Esophagus muscularis mucosa (tissue), 4 donors: ENCODE measurements around the gene IKZF3. TPM values are rescaled to one million over a fixed set of nuclear protein-coding genes. Genes with fewer than 3 reads are reported as not detected.

Experiments used
- DNase-seq: peaks from one replicate; pipeline ENCODE4 v3.0.0-alpha.2; 2017; ENCODE audit errors: extremely low spot score
- H3K27ac ChIP-seq, 4 donors: fragments of 200-600 bp; sonication (generic); replicated peaks in 1 of 4; 1 replicate in 3 of 4; 2 replicates in 1 of 4; pipeline ENCODE4 v1.5.1; 2016 to 2019; ENCODE audit warnings: mild to moderate bottlenecking in 1 of 4
- H3K27me3 ChIP-seq, 4 donors: fragments of 200-600 bp; sonication (generic); one replicate each; pipeline versions ENCODE4 v1.5.1 to v1.6.0; 2016 to 2019
- H3K36me3 ChIP-seq, 4 donors: fragments of 200-600 bp; sonication (generic); one replicate each; pipeline ENCODE4 v1.5.1; 2016 to 2019
- H3K4me1 ChIP-seq, 4 donors: fragments of 200-600 bp; sonication (generic); one replicate each; pipeline ENCODE4 v1.5.1; 2016 to 2019
- H3K4me3 ChIP-seq, 4 donors: fragments of 200-600 bp; sonication (generic); 1 replicate in 2 of 4; 2 replicates in 2 of 4; pipeline ENCODE4 v1.5.1; 2016 to 2019; ENCODE audit warnings: mild to moderate bottlenecking in 4 of 4, moderate library complexity in 1 of 4
- H3K9me3 ChIP-seq, 4 donors: fragments of 200-600 bp; sonication (generic); 1 replicate in 3 of 4; 2 replicates in 1 of 4; pipeline ENCODE4 v1.5.1; 2016 to 2019
- CTCF ChIP-seq, 3 experiments: fragments of 200-600 bp in 2 of 3; fragments of 450-650 bp in 1 of 3; sonication (generic) in 2 of 3; IDR thresholded peaks; one replicate each; pipeline ENCODE4 v1.5.1; 2017 to 2019; ENCODE audit warnings: antibody characterized with exemption in 3 of 3, mild to moderate bottlenecking in 2 of 3, moderate library complexity in 1 of 3
- EP300 ChIP-seq: sonication (generic); formaldehyde crosslinking; IDR thresholded peaks from one replicate; pipeline ENCODE4 v1.6.1; 2017; ENCODE audit warnings: antibody characterized with exemption
- POLR2A ChIP-seq: fragments of 450-650 bp; IDR thresholded peaks from one replicate; pipeline ENCODE4 v1.6.1; 2017; ENCODE audit warnings: antibody characterized with exemption, moderate library complexity, mild to moderate bottlenecking, low read depth
- POLR2AphosphoS5 ChIP-seq, 2 donors: sonication (generic); formaldehyde crosslinking; IDR thresholded peaks; one replicate each; pipeline ENCODE4 v1.6.1; 2017; ENCODE audit warnings: antibody characterized with exemption in 2 of 2
- WGBS: methylation state at CpG from one replicate; pipeline ENCODE4 v1.1.5; 2018; 5-methylcytosine and 5-hydroxymethylcytosine counted together
- intact Hi-C: fragments of 100-400 bp; cut with DNase I; formaldehyde crosslinking; loops from one replicate; pipeline ENCODE4 v1.15.1; 2023
- total RNA-seq, 4 donors: library from RNA; depleted of rRNA; stranded (reverse); fragments of >200 nt; gene quantifications; one replicate each; pipeline versions ENCODE4 v1.1.0 to v1.2.1, GENCODE V29; 2016

The IKZF3 gene
- total RNA-seq, 4 donors from 2014 or later, result 0.83 to 3.8 (median 1.3) TPM

GRCh38 chr17:39822051-39822451 is 42.1 kb downstream of the IKZF3 start:
- H3K4me3 ChIP-seq, result no peak overlapping the region
- no peak for DNase-seq
- no peaks in the 10 kb centered on the region for H3K4me1 ChIP-seq
- H3K27me3 ChIP-seq, result peaks cover 0 to 46% (median 0%) of the 10 kb centered on the region in 4 donors
- no peak for TF ChIP-seq EP300
- no peak for TF ChIP-seq POLR2A
- no peak for TF ChIP-seq POLR2AphosphoS5 (IDR thresholded peaks at IDR 0.05)
- TF ChIP-seq CTCF (IDR thresholded peaks at IDR 0.05), result no peak
- H3K9me3 ChIP-seq, result peaks cover 0 to 9% (median 4%) of the 10 kb centered on the region in 4 donors
- H3K36me3 ChIP-seq, result no peaks in the 10 kb centered on the region
- WGBS, result 86% methylated on average over 2 of the region's 2 CpGs
- H3K27ac ChIP-seq, result no peak overlapping the region
- intact Hi-C loops, result no loop called here

DNA sequence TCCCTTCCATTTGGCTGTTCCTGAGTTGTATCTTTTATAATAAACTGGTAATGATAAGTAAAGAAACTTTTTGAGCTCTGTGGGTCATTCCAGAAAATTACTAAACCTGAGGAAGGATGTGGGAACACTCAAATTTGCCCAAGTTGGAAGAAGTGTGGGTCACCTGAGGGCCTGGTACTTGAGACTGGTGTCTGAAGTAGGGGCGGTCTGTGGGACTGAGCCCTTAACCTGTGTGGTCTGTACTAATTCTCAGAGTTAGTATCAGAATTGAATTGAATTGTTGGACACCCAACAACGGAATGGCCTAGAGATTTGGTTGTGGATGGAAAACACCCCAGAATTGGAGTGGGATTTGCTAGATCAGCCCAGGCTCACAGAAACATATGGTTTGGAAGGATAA is 43.1 kb downstream of the IKZF3 start:
- H3K9me3 ChIP-seq, result peaks cover 0 to 9% (median 4%) of the 10 kb centered on the region in 4 donors
- H3K4me1 ChIP-seq, result no peaks in the 10 kb centered on the region
- no peak overlapping the region for H3K4me3 ChIP-seq
- no peak for DNase-seq
- H3K27ac ChIP-seq, result no peak overlapping the region
- H3K36me3 ChIP-seq, result no peaks in the 10 kb centered on the region
- peaks cover 0 to 35% (median 0%) of the 10 kb centered on the region in 4 donors for H3K27me3 ChIP-seq
- intact Hi-C loops, result no loop called here
- WGBS, result 89% methylated on average over 2 of the region's 2 CpGs
- no peak for TF ChIP-seq POLR2A

GRCh38 chr17:39820541-39820940 is 43.6 kb downstream of the IKZF3 start:
- 51% methylated on average over 4 of the region's 4 CpGs for WGBS
- Histone ChIP-seq H3K27me3 (peaks cover 0 to 31% (median 0%) of the 10 kb centered on the region in 4 donors), H3K9me3 (peaks cover 0 to 9% (median 4%) of the 10 kb centered on the region in 4 donors)

GRCh38 chr17:39818358-39819000 is 45.6 kb downstream of the IKZF3 start:
- intact Hi-C loops, result no loop called here
- no peak for DNase-seq
- Histone ChIP-seq H3K4me1 (no peaks in the 10 kb centered on the region), H3K36me3 (no peaks in the 10 kb centered on the region), H3K4me3 (no peak overlapping the region), H3K27ac (no peak overlapping the region), H3K27me3 (peaks cover 0 to 15% (median 0%) of the 10 kb centered on the region in 4 donors), H3K9me3 (peaks cover 0 to 3% (median 1%) of the 10 kb centered on the region in 4 donors)
- TF ChIP-seq POLR2A (no peak), CTCF (IDR thresholded peaks at IDR 0.05) (no peak), POLR2AphosphoS5 (IDR thresholded peaks at IDR 0.05) (no peak), EP300 (no peak)
- 77% methylated on average over 9 of the region's 9 CpGs for WGBS

More at GRCh38 chr17:39820541-39820940, 43.6 kb downstream of the IKZF3 start:
- Histone ChIP-seq H3K4me3 (no peak overlapping the region), H3K36me3 (no peaks in the 10 kb centered on the region), H3K4me1 (no peaks in the 10 kb centered on the region), H3K27ac (no peak overlapping the region)
- DNase-seq, result no peak
- TF ChIP-seq EP300 (no peak), POLR2AphosphoS5 (IDR thresholded peaks at IDR 0.05) (no peak), POLR2A (no peak), CTCF (IDR thresholded peaks at IDR 0.05) (no peak)
- intact Hi-C loops, result no loop called here

GRCh38 chr17:39816272-39816671 is 47.8 kb downstream of the IKZF3 start:
- intact Hi-C loops, result no loop called here
- Histone ChIP-seq H3K36me3 (no peaks in the 10 kb centered on the region), H3K27me3 (peaks cover 0 to 26% (median 0%) of the 10 kb centered on the region in 4 donors), H3K4me3 (no peak overlapping the region), H3K27ac (no peak overlapping the region), H3K4me1 (no peaks in the 10 kb centered on the region), H3K9me3 (no peaks in the 10 kb centered on the region)
- no peak for DNase-seq
- TF ChIP-seq EP300 (no peak), CTCF (IDR thresholded peaks at IDR 0.05) (no peak), POLR2AphosphoS5 (IDR thresholded peaks at IDR 0.05) (no peak)
